Measurements from ENCODE around the gene PDE8A.

PDE8A gene

GRCh38 chr15:84975871-84976351 lies 5.7 kb upstream of the PDE8A start:
- TF ChIP-seq CTCF (IDR thresholded peaks at IDR 0.05; ENCODE audit: extremely low read depth, missing control alignments), result no peak

GRCh38 chr15:84976746-84977345 lies 4.8 kb upstream of the PDE8A start:
- no peak for TF ChIP-seq CTCF (IDR thresholded peaks at IDR 0.05; ENCODE audit: extremely low read depth, missing control alignments)
- DNase-seq (ENCODE audit: low spot score), result peak; percentile 41

More at GRCh38 chr15:84975871-84976351, 5.7 kb upstream of the PDE8A start:
- no peak for DNase-seq (ENCODE audit: low spot score)

GRCh38 chr15:84979651-84980050 lies 2.0 kb upstream of the PDE8A start:
- no peak for DNase-seq (ENCODE audit: low spot score)
- no peak for TF ChIP-seq CTCF (IDR thresholded peaks at IDR 0.05; ENCODE audit: extremely low read depth, missing control alignments)

GRCh38 chr15:84980196-84981053 lies 1.2 kb upstream of the PDE8A start:
- DNase-seq (ENCODE audit: low spot score), result peak; percentile 87
- no peak for TF ChIP-seq CTCF (IDR thresholded peaks at IDR 0.05; ENCODE audit: extremely low read depth, missing control alignments)

- DNase-seq (ENCODE audit: low spot score), result peak; percentile 99
- TF ChIP-seq CTCF (IDR thresholded peaks at IDR 0.05; ENCODE audit: extremely low read depth, missing control alignments), result no peak
These were observed 474 bp upstream of the PDE8A start for GRCh38 chr15:84981054-84981710.

GRCh38 chr15:84982301-84982920 lies 755 bp downstream of the PDE8A start:
- peak; percentile 38 for DNase-seq (ENCODE audit: low spot score)
- no peak for TF ChIP-seq CTCF (IDR thresholded peaks at IDR 0.05; ENCODE audit: extremely low read depth, missing control alignments)

Data from GM20000 (cell line).